ENCODE results near the gene MDM4. TPM values are rescaled to one million over a fixed set of nuclear protein-coding genes. Genes with fewer than 3 reads are reported as not detected.
A peak's percentile ranks its signal among the peaks of the same experiment; 100 is the strongest.

MDM4 gene
- polyA plus RNA-seq, 4 donors, result 4.1 to 38.5 (median 6.6) TPM

DNA sequence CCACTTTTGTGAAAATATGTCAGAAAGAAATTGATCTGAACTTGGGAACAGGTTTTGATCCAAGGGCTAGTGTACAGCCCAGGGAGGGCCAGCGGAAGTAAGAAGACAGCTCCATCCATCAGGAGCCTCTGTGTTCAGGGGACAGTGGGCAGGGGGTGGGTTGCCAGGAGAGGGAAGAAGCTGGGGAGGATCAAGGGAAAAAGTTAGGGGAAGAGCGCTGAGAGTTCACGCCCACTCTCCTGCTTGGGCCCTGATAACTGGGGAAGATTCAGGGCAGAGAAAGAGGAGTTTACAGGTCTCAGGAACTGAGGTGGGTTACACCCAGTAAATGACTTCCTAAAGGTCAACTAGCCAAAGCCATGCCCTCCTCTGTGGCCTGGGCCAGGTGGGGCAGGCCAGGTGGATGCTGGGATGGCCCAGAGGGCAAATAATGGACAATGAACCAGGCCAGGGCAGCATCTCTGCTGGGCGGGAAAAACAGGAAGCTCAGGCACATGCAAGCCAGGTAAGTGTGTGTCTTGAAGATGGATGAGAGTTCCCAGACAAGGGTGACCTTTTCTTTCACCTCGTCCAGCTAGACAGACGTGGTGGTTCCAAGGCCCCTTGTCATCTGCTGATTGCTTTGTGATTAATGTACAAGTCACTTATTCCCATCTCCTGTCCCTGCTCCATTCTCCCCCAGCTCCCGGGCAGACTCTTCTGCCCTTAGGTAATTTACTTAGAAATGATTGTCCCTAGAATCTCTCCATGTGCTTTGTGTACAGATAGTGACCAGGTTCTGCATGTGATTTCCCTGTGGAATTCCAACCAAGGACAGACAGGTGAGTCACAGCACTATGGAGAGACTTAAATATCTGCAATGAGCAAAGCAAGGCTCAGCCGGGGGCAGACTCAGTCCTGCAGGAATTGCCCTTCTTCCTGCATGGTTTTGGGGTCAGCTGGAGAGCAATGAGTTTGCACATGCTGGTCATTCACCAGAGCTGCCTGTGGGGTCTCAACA lies 57.0 kb downstream of the MDM4 start:
- peaks cover 0 to 3% (median 0%) of the 10 kb centered on the region in 3 donors for H3K36me3 ChIP-seq (ENCODE audit: control insufficient read depth in 3 of 3, insufficient read depth in 2 of 3, low read depth in 1 of 3, low read length in 3 of 3)
- no peaks in the 10 kb centered on the region for H3K27me3 ChIP-seq (ENCODE audit: control insufficient read depth in 3 of 3, insufficient read depth in 3 of 3, low read length in 3 of 3)
- DNase-seq, result peak in 1 of 2 donors; percentile 15
- H3K4me3 ChIP-seq (ENCODE audit: low read depth in 1 of 3, low read length in 3 of 3), result no peak overlapping the region
- FAIRE-seq, result no peak
- peaks cover 0 to 11% of the 10 kb centered on the region in 2 donors for H3K9me3 ChIP-seq (ENCODE audit: control insufficient read depth in 2 of 2, insufficient read depth in 1 of 2, low read depth in 1 of 2, low read length in 1 of 2)
- H3K27ac ChIP-seq (ENCODE audit: low read depth in 1 of 3, low read length in 2 of 3), result no peak overlapping the region
- 80 to 87% (median 85%) methylated on average over 8 of the region's 8 CpGs for WGBS, 3 donors
- peaks cover 2% of the 10 kb centered on the region in 3 donors for H3K4me1 ChIP-seq (ENCODE audit: control insufficient read depth in 3 of 3, insufficient read depth in 2 of 3, low read depth in 1 of 3, low read length in 2 of 3)

DNA sequence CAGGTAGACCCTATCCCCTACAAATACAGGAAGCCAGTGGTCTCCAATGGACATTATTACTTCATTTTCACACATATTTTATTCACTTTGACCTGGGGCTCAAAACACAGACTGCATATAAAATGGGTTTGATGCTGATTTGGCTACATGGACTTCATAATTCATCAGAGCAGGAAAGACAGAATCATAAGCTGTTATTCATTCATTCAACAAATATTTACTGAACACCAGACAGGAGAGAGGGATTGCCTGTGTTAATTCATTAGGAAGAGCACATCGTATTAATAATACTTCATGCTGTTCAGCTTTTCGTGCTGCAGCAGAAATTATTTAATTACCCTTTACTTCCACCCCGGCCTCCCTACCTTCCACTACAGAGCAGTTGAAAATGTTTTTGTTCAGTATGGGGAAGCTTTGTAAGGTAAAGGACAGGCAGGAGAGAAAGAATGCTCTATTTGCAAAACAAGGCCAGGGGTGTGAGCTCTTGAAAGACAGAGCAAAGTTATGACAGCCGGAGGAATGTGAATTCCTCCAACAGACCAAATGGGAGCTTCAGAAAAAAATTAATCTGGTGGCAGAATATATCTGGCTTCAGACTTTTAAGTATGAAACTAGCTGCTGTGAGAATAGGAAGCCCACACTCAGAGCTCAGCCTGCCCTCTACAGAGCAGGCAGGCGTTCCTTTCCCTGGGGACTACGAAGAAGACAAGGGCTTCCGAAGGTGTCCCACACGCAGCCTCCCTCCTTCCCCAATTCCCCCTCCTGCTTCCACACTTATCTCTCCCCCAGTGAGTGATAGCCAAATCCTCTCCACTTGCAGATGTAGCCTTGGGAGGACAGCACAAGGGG lies 58.0 kb downstream of the MDM4 start:
- WGBS, 3 donors, result 74 to 93% (median 89%) methylated on average over 8 of the region's 8 CpGs

DNA sequence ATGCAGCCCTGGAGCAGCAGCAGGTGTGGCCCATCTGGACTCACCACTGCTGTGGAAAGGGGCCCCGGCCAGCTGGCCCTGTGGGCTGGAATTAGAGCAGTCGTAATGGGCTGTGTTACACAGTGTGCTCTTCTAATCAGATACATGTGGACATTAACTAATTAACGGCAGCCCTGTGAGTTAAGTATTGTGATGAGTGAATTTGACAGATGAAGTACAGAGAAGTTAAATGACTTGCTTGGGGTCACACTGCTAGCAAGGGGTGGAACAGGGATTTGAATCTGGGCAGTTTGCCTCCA lies 58.6 kb downstream of the MDM4 start:
- Histone ChIP-seq H3K9me3 (ENCODE audit: control insufficient read depth in 2 of 2, insufficient read depth in 1 of 2, low read depth in 1 of 2, low read length in 1 of 2) (peaks cover 0 to 8% of the 10 kb centered on the region in 2 donors), H3K27ac (ENCODE audit: low read depth in 1 of 3, low read length in 2 of 3) (no peak overlapping the region), H3K27me3 (ENCODE audit: control insufficient read depth in 3 of 3, insufficient read depth in 3 of 3, low read length in 3 of 3) (no peaks in the 10 kb centered on the region), H3K36me3 (ENCODE audit: control insufficient read depth in 3 of 3, insufficient read depth in 2 of 3, low read depth in 1 of 3, low read length in 3 of 3) (peaks cover 0 to 3% (median 0%) of the 10 kb centered on the region in 3 donors), H3K4me3 (ENCODE audit: low read depth in 1 of 3, low read length in 3 of 3) (no peak overlapping the region), H3K4me1 (ENCODE audit: control insufficient read depth in 3 of 3, insufficient read depth in 2 of 3, low read depth in 1 of 3, low read length in 2 of 3) (peaks cover 3 to 5% (median 5%) of the 10 kb centered on the region in 3 donors)
- WGBS, 3 donors, result 63 to 65% (median 64%) methylated on average over 3 of the region's 3 CpGs
- DNase-seq, result peak in 1 of 2 donors; percentile 13
- FAIRE-seq, result no peak

More for the DNA sequence above, 58.0 kb downstream of the MDM4 start:
- H3K9me3 ChIP-seq (ENCODE audit: control insufficient read depth in 2 of 2, insufficient read depth in 1 of 2, low read depth in 1 of 2, low read length in 1 of 2), result peaks cover 0 to 11% of the 10 kb centered on the region in 2 donors
- peaks cover 3 to 5% (median 5%) of the 10 kb centered on the region in 3 donors for H3K4me1 ChIP-seq (ENCODE audit: control insufficient read depth in 3 of 3, insufficient read depth in 2 of 3, low read depth in 1 of 3, low read length in 2 of 3)
- H3K36me3 ChIP-seq (ENCODE audit: control insufficient read depth in 3 of 3, insufficient read depth in 2 of 3, low read depth in 1 of 3, low read length in 3 of 3), result peaks cover 0 to 3% (median 0%) of the 10 kb centered on the region in 3 donors
- no peaks in the 10 kb centered on the region for H3K27me3 ChIP-seq (ENCODE audit: control insufficient read depth in 3 of 3, insufficient read depth in 3 of 3, low read length in 3 of 3)
- FAIRE-seq (no peak), DNase-seq (no peak)
- H3K4me3 ChIP-seq (ENCODE audit: low read depth in 1 of 3, low read length in 3 of 3), result no peak overlapping the region
- no peak overlapping the region for H3K27ac ChIP-seq (ENCODE audit: low read depth in 1 of 3, low read length in 2 of 3)

DNA sequence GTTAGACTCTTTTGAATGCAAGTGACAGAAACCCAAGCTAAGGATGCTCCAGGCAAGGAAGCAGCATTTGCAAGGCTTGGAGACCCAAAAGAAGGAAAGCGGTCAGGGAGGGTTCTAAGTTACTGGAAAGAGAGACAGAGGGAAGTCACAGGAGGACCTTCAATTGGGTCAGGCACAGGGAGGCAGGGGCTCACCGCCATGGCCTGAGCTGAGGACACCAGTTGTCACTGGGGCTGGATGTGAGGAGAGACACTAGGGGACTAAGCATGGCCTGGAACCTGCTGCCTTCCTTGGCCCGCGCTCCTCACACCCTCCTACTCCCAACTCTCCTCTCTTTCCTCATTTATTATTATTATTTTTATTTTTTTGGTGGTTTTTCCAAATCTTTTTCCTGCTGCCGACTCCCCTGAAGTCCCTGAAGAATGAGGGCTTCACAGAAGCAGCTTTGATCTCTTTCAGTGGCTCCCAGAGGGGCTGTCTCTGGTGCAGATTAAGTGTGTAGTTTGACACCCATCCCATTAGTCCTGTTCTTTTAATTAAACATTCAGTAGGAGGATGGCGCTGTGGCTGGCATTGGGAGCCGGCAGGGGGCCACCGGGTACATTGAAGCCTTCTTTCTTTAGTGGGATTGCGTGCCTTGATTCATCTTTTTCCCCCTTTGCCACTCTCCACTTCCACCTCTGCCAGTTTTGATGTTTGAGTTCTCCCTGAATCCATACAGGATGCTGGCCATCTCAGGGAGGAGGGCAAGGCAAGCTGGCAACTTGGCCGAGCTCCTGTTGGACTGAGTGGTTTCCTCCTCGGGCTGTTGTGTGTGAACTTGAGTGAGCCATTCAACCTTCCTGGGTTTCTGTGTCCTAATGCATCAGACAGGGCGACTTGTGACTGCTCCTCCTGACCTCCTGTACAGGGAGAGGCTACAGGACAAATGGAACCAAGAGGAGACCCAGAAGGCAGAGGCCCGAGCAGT lies 59.3 kb downstream of the MDM4 start:
- no peaks in the 10 kb centered on the region for H3K27me3 ChIP-seq (ENCODE audit: control insufficient read depth in 3 of 3, insufficient read depth in 3 of 3, low read length in 3 of 3)
- H3K27ac ChIP-seq (ENCODE audit: low read depth in 1 of 3, low read length in 2 of 3), result no peak overlapping the region
- peaks cover 0 to 2% of the 10 kb centered on the region in 2 donors for H3K9me3 ChIP-seq (ENCODE audit: control insufficient read depth in 2 of 2, insufficient read depth in 1 of 2, low read depth in 1 of 2, low read length in 1 of 2)
- H3K4me1 ChIP-seq (ENCODE audit: control insufficient read depth in 3 of 3, insufficient read depth in 2 of 3, low read depth in 1 of 3, low read length in 2 of 3), result peaks cover 3 to 5% (median 5%) of the 10 kb centered on the region in 3 donors
- 88 to 90% (median 89%) methylated on average over 13 of the region's 13 CpGs for WGBS, 3 donors
- no peak for FAIRE-seq
- no peak for DNase-seq
- peaks cover 0 to 2% (median 0%) of the 10 kb centered on the region in 3 donors for H3K36me3 ChIP-seq (ENCODE audit: control insufficient read depth in 3 of 3, insufficient read depth in 2 of 3, low read depth in 1 of 3, low read length in 3 of 3)
- H3K4me3 ChIP-seq (ENCODE audit: low read depth in 1 of 3, low read length in 3 of 3), result no peak overlapping the region

- Histone ChIP-seq H3K27ac (ENCODE audit: low read depth in 1 of 3, low read length in 2 of 3) (no peak overlapping the region), H3K4me1 (ENCODE audit: control insufficient read depth in 3 of 3, insufficient read depth in 2 of 3, low read depth in 1 of 3, low read length in 2 of 3) (peaks cover 3 to 5% (median 5%) of the 10 kb centered on the region in 3 donors), H3K9me3 (ENCODE audit: control insufficient read depth in 2 of 2, insufficient read depth in 1 of 2, low read depth in 1 of 2, low read length in 1 of 2) (no peaks in the 10 kb centered on the region), H3K27me3 (ENCODE audit: control insufficient read depth in 3 of 3, insufficient read depth in 3 of 3, low read length in 3 of 3) (no peaks in the 10 kb centered on the region), H3K36me3 (ENCODE audit: control insufficient read depth in 3 of 3, insufficient read depth in 2 of 3, low read depth in 1 of 3, low read length in 3 of 3) (no peaks in the 10 kb centered on the region), H3K4me3 (ENCODE audit: low read depth in 1 of 3, low read length in 3 of 3) (no peak overlapping the region)
- no peak for FAIRE-seq
- DNase-seq, result no peak
- 70 to 86% (median 84%) methylated on average over 8 of the region's 8 CpGs for WGBS, 3 donors
These were observed 60.2 kb downstream of the MDM4 start for GRCh38 chr1:204576422-204576821.

- Histone ChIP-seq H3K36me3 (ENCODE audit: control insufficient read depth in 3 of 3, insufficient read depth in 2 of 3, low read depth in 1 of 3, low read length in 3 of 3) (no peaks in the 10 kb centered on the region), H3K4me1 (ENCODE audit: control insufficient read depth in 3 of 3, insufficient read depth in 2 of 3, low read depth in 1 of 3, low read length in 2 of 3) (peaks cover 3 to 5% (median 5%) of the 10 kb centered on the region in 3 donors), H3K27me3 (ENCODE audit: control insufficient read depth in 3 of 3, insufficient read depth in 3 of 3, low read length in 3 of 3) (no peaks in the 10 kb centered on the region), H3K9me3 (ENCODE audit: control insufficient read depth in 2 of 2, insufficient read depth in 1 of 2, low read depth in 1 of 2, low read length in 1 of 2) (no peaks in the 10 kb centered on the region), H3K27ac (ENCODE audit: low read depth in 1 of 3, low read length in 2 of 3) (peak overlapping the region in 1 of 3 donors; percentile 29), H3K4me3 (ENCODE audit: low read depth in 1 of 3, low read length in 3 of 3) (no peak overlapping the region)
- DNase-seq, result no peak
- FAIRE-seq, result no peak
- 78 to 89% (median 86%) methylated on average over 10 of the region's 10 CpGs for WGBS, 3 donors
These were observed 61.7 kb downstream of the MDM4 start for GRCh38 chr1:204577794-204578478.

DNA sequence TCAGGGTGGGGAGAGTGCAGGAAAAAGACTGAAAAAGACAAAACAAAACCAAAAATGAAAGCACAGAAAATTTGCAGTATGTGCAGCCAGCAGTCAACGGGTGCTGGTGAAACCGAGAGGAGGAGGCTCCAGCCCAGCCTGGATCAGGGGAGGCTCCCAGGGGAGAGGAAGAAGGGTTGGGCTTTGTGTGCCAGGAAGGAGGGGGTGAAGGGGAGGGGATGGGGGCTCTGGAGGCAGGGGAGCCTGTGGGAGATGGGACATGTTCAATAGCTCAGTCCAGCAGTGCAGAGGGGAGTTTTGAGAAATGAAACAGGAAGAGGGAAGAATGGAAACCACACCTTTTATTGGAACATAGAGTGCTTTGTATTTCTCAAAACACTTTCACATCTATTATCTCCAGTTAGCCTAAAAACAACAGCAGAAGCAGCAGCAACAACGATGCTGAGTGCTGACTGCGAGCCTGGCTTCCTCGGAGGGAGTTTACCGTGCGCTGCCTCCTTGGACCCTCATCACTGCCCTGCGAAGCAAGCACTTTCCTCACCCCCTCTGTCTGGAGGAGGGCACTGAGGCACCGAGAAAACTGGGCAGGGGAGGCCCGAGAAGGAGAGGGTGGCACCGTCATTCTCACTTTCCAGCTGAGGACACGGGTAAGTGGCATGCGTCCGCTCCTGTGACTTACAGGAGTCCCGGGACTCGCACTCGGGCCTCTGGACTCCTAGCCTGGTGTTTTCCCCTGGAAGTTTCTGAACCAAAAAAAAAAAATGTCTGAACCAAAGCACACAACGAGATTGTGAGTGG lies 62.9 kb downstream of the MDM4 start:
- DNase-seq (peak in 1 of 2 donors; percentile 51), FAIRE-seq (no peak)
- H3K27me3 ChIP-seq (ENCODE audit: control insufficient read depth in 3 of 3, insufficient read depth in 3 of 3, low read length in 3 of 3), result no peaks in the 10 kb centered on the region
- H3K4me1 ChIP-seq (ENCODE audit: control insufficient read depth in 3 of 3, insufficient read depth in 2 of 3, low read depth in 1 of 3, low read length in 2 of 3), result peaks cover 3 to 5% (median 5%) of the 10 kb centered on the region in 3 donors
- WGBS, 3 donors, result 43 to 48% (median 43%) methylated on average over 18 of the region's 18 CpGs
- no peaks in the 10 kb centered on the region for H3K9me3 ChIP-seq (ENCODE audit: control insufficient read depth in 2 of 2, insufficient read depth in 1 of 2, low read depth in 1 of 2, low read length in 1 of 2)
- H3K27ac ChIP-seq (ENCODE audit: low read depth in 1 of 3, low read length in 2 of 3), result peak overlapping the region in 1 of 3 donors; percentile 86
- H3K4me3 ChIP-seq (ENCODE audit: low read depth in 1 of 3, low read length in 3 of 3), result peak overlapping the region in 2 of 3 donors; percentile 16 to 17
- no peaks in the 10 kb centered on the region for H3K36me3 ChIP-seq (ENCODE audit: control insufficient read depth in 3 of 3, insufficient read depth in 2 of 3, low read depth in 1 of 3, low read length in 3 of 3)

Data from small intestine (tissue), 7 donors.